ENCODE results near the gene AADAC.

GRCh38 chr3:151772825-151773480 lies 41.0 kb upstream of the AADAC start:
- TF ChIP-seq TAF1 (IDR thresholded peaks at IDR 0.05; ENCODE audit: low read depth, low read length) (no peak), POLR2A (IDR thresholded peaks at IDR 0.05; ENCODE audit: low read depth, low read length) (no peak)

Measured in GM12891 (cell line).